GM12864 (cell line): ENCODE results near the gene IL17A.

Experiments
- DNase-seq: peaks from one replicate; pipeline ENCODE4 v3.0.0-alpha.2; 2011; ENCODE audit warnings: low read depth
- H3K4me3 ChIP-seq: 2 replicates; pipeline ENCODE4 v1.5.1; 2011; ENCODE audit warnings: mild to moderate bottlenecking, low read depth, low read length, control low read depth
- CTCF ChIP-seq: IDR thresholded peaks from 2 replicates; pipeline ENCODE4 v1.5.1; 2011; ENCODE audit warnings: low read depth, mild to moderate bottlenecking, moderate library complexity, low read length, control low read depth, inconsistent platforms; ENCODE audit errors: missing control alignments

Gene IL17A

GRCh38 chr6:52215787-52216186 is 29.6 kb downstream of the IL17A start:
- no peak for TF ChIP-seq CTCF
- H3K4me3 ChIP-seq = no peak overlapping the region
- DNase-seq = no peak

- no peak for TF ChIP-seq CTCF
- no peak for DNase-seq
- H3K4me3 ChIP-seq = no peak overlapping the region
These were observed 30.9 kb downstream of the IL17A start for GRCh38 chr6:52216932-52217575.

- no peak for TF ChIP-seq CTCF
- DNase-seq = no peak
- no peak overlapping the region for H3K4me3 ChIP-seq
These were observed 31.6 kb downstream of the IL17A start for GRCh38 chr6:52217761-52218160.

DNA sequence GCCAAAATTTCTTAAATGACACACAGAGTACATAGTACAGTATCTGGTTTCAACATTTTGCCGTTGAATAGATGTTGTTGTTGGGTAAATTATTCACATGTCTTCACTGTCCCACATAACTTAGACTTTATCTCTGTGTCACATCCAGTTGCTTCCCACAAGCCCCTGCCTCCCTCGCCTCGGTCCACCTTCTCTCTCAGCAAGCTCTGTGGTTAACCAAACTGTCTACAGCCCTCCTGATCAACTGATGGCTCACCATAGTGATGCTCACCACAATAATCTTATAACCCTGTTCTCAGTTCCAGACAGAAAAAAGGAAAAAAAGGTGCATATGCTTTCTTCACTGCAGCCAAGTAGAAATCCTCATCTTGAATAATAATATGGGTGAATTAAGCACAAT is 35.1 kb downstream of the IL17A start:
- DNase-seq = no peak
- TF ChIP-seq CTCF = no peak
- H3K4me3 ChIP-seq = no peak overlapping the region

DNA sequence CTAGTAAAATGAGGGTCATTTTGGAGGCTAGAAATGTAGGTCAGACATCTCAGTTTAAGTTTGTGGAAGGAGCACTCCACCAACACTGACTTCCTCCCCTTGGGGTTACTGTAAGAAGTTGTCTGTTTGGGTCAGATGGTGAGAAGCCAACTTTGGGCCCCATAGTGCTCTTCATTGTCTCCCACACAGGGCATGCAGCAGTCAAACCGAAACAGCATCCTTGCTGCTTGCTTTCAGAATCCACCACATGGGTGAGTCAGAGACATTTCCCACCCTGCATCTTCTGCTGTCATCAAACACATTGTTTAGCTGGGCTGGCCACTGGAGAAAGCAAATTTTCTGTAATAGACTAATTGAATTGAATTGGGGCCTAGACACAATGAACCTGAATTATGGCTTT is 41.3 kb downstream of the IL17A start:
- H3K4me3 ChIP-seq = no peak overlapping the region
- DNase-seq = peak; percentile 93
- TF ChIP-seq CTCF = no peak

GRCh38 chr6:52230685-52231084 is 44.5 kb downstream of the IL17A start:
- no peak for DNase-seq
- TF ChIP-seq CTCF = no peak
- no peak overlapping the region for H3K4me3 ChIP-seq

DNA sequence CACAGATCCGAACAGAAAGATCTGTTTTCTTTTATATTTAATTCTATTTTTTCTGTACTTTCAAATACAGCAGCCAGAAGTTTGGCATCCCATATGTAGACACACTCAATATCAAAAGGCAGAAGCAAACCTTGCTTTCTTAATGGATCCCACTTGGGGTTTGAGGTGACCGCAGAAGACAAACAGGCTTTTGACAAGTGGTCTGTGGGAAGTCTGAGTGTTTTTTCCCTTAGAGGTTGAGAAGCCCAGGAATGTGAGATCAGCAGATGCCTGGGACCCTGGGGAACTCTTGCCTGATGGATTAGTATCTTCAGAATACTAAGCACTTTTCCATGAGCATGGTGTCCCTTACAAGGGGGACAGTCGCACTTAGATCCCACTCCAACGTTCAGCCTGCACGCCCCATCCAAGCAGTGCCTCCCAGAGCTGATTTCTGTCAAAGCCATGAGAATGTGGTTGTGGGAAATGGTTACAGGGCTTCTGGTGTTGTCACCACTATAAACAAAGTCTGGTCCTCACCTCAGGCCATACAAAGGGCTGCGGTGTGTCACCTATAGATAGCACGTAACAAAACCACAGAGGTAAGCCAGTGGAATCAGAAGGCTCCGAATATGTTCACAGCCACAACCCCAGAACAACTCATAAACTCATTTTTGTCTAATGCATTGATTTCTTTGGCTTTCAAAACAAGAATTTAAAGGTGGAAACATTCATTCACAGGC is 45.4 kb downstream of the IL17A start:
- no peak for DNase-seq
- TF ChIP-seq CTCF = no peak
- no peak overlapping the region for H3K4me3 ChIP-seq
